GM23248 (cell line): ENCODE measurements around the gene CST8.

Experiments used
- EZH2 ChIP-seq: fragments of 200-600 bp; sonication (generic); IDR thresholded peaks from 2 replicates; pipeline ENCODE4 v1.6.1; 2018; ENCODE audit warnings: antibody characterized with exemption, mild to moderate bottlenecking; ENCODE audit not compliant: insufficient read depth, poor library complexity, severe bottlenecking
- EZH2phosphoT487 ChIP-seq: fragments of 200-600 bp; sonication (generic); IDR thresholded peaks from 2 replicates; pipeline ENCODE4 v1.6.1; 2018; ENCODE audit warnings: antibody characterized with exemption, moderate library complexity, mild to moderate bottlenecking, low read depth; ENCODE audit not compliant: insufficient read depth

- TF ChIP-seq EZH2phosphoT487 (no peak), EZH2 (no peak)
Observed at GRCh38 chr20:23501926-23502325, 11.0 kb downstream of the CST8 start.
